ENCODE results near the gene PODNL1. TPM values are rescaled to one million over a fixed set of nuclear protein-coding genes. Genes with fewer than 3 reads are reported as not detected.
"Not testable (repeated sequence)": the region's sequence is repeated elsewhere in the genome, so short reads cannot be mapped to it uniquely, and the experiment has no call there.

Gene PODNL1
- total and polyA plus RNA-seq, 8 donors: 0.92 to 3.4 (median 1.3) TPM; not detected in 5

GRCh38 chr19:13972368-13973155 is 34.3 kb upstream of the PODNL1 start:
- Histone ChIP-seq H3K27ac (no peak overlapping the region), H3K27me3 (no peaks in the 10 kb centered on the region), H3K4me3 (no peak overlapping the region), H3K4me1 (no peaks in the 10 kb centered on the region), H3K36me3 (peaks cover 38 to 95% (median 89%) of the 10 kb centered on the region in 4 donors), H3K9me3 (no peaks in the 10 kb centered on the region)
- intact Hi-C loops (cut with DNase I; ENCODE audit: low total_unique reads): no loop called here
- WGBS, 5 donors: 91 to 97% (median 92%) methylated on average over 16 to 37 of the region's 37 CpGs
- DNase-seq: no peak
- TF ChIP-seq POLR2A (IDR thresholded peaks at IDR 0.05) (no peak), POLR2AphosphoS5 (IDR thresholded peaks at IDR 0.05) (no peak), EP300 (IDR thresholded peaks at IDR 0.05) (no peak), CTCF (IDR thresholded peaks at IDR 0.05) (no peak)

- H3K4me3 ChIP-seq; DNase-seq; H3K27ac ChIP-seq; H3K4me1 ChIP-seq; H3K9me3 ChIP-seq; H3K27me3 ChIP-seq; intact Hi-C loops (cut with DNase I; ENCODE audit: low total_unique reads): not testable (repeated sequence)
- H3K36me3 ChIP-seq: peaks cover 44 to 100% (median 94%) of the 10 kb centered on the region in 4 donors
- WGBS, 5 donors: 81 to 97% (median 89%) methylated on average over 14 to 15 of the region's 15 CpGs
Measured at GRCh38 chr19:13971868-13972267, 33.7 kb upstream of the PODNL1 start.

GRCh38 chr19:13969897-13970296 is 31.7 kb upstream of the PODNL1 start:
- H3K9me3 ChIP-seq: no peaks in the 10 kb centered on the region
- no peak overlapping the region for H3K27ac ChIP-seq
- DNase-seq: no peak
- H3K27me3 ChIP-seq: no peaks in the 10 kb centered on the region
- H3K36me3 ChIP-seq: peaks cover 60 to 100% (median 96%) of the 10 kb centered on the region in 4 donors
- no peaks in the 10 kb centered on the region for H3K4me1 ChIP-seq
- TF ChIP-seq POLR2A (IDR thresholded peaks at IDR 0.05): no peak
- TF ChIP-seq POLR2AphosphoS5 (IDR thresholded peaks at IDR 0.05): no peak
- no peak for TF ChIP-seq CTCF (IDR thresholded peaks at IDR 0.05)
- TF ChIP-seq EP300 (IDR thresholded peaks at IDR 0.05): no peak
- H3K4me3 ChIP-seq: no peak overlapping the region
- intact Hi-C loops (cut with DNase I; ENCODE audit: low total_unique reads): no loop called here
- WGBS, 5 donors: 85 to 94% (median 90%) methylated on average over 15 to 18 of the region's 18 CpGs

GRCh38 chr19:13968999-13969398 is 30.8 kb upstream of the PODNL1 start:
- peaks cover 60 to 100% (median 98%) of the 10 kb centered on the region in 4 donors for H3K36me3 ChIP-seq
- 90 to 94% (median 93%) methylated on average over 18 of the region's 18 CpGs for WGBS, 5 donors
- no peaks in the 10 kb centered on the region for H3K27me3 ChIP-seq
- intact Hi-C loops (cut with DNase I; ENCODE audit: low total_unique reads): no loop called here
- H3K9me3 ChIP-seq: no peaks in the 10 kb centered on the region
- H3K27ac ChIP-seq: no peak overlapping the region
- H3K4me1 ChIP-seq: no peaks in the 10 kb centered on the region
- DNase-seq: no peak
- no peak for TF ChIP-seq CTCF (IDR thresholded peaks at IDR 0.05)
- no peak for TF ChIP-seq EP300 (IDR thresholded peaks at IDR 0.05)
- TF ChIP-seq POLR2AphosphoS5 (IDR thresholded peaks at IDR 0.05): no peak
- no peak for TF ChIP-seq POLR2A (IDR thresholded peaks at IDR 0.05)
- no peak overlapping the region for H3K4me3 ChIP-seq

- H3K27me3 ChIP-seq: no peaks in the 10 kb centered on the region
- H3K4me1 ChIP-seq: no peaks in the 10 kb centered on the region
- no peak overlapping the region for H3K27ac ChIP-seq
- intact Hi-C loops (cut with DNase I; ENCODE audit: low total_unique reads): no loop called here
- H3K36me3 ChIP-seq: peaks cover 58 to 100% (median 99%) of the 10 kb centered on the region in 4 donors
- TF ChIP-seq EP300 (IDR thresholded peaks at IDR 0.05) (no peak), POLR2A (IDR thresholded peaks at IDR 0.05) (no peak)
- H3K9me3 ChIP-seq: no peaks in the 10 kb centered on the region
- no peak for DNase-seq
- H3K4me3 ChIP-seq: no peak overlapping the region
- WGBS, 5 donors: 85 to 96% (median 93%) methylated on average over 10 to 22 of the region's 22 CpGs
Measured at GRCh38 chr19:13968383-13968935, 30.2 kb upstream of the PODNL1 start.

- peaks cover 49 to 100% (median 99%) of the 10 kb centered on the region in 4 donors for H3K36me3 ChIP-seq
- DNase-seq; H3K4me3 ChIP-seq; H3K27ac ChIP-seq; H3K9me3 ChIP-seq; H3K27me3 ChIP-seq; H3K4me1 ChIP-seq; intact Hi-C loops (cut with DNase I; ENCODE audit: low total_unique reads): not testable (repeated sequence)
- WGBS, 5 donors: 91 to 97% (median 95%) methylated on average over 8 of the region's 8 CpGs
Measured at GRCh38 chr19:13967206-13967605, 29.0 kb upstream of the PODNL1 start.
